Caki2 (cell line): ENCODE results near the gene MOCS2. TPM values are rescaled to one million over a fixed set of nuclear protein-coding genes. Genes with fewer than 3 reads are reported as not detected.
"Not testable (repeated sequence)": the region's sequence is repeated elsewhere in the genome, so short reads cannot be mapped to it uniquely, and the experiment has no call there.

Experiments
- DNase-seq: peaks from one replicate; pipeline ENCODE4 v3.0.0-alpha.2; 2015; ENCODE audit warnings: low read depth
- in situ Hi-C: cut with HindIII; loops from 2 replicates; pipeline ENCODE4 v1.10.0; 2016; ENCODE audit warnings: low sequenced_read_pairs, low pct_unique_long_range_greater_than_20kb, mixed read lengths
- total RNA-seq: library from RNA; depleted of rRNA; stranded (reverse); fragments of >200 nt; shearing (Covaris generic); gene quantifications from 2 replicates; pipeline ENCODE4 v1.2.3, GENCODE V29; 2014; ENCODE audit warnings: low replicate concordance; rRNA removed

MOCS2 gene, protein sequence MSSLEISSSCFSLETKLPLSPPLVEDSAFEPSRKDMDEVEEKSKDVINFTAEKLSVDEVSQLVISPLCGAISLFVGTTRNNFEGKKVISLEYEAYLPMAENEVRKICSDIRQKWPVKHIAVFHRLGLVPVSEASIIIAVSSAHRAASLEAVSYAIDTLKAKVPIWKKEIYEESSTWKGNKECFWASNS
- 32.4 and 44.1 TPM in 2 replicates for total RNA-seq

DNA sequence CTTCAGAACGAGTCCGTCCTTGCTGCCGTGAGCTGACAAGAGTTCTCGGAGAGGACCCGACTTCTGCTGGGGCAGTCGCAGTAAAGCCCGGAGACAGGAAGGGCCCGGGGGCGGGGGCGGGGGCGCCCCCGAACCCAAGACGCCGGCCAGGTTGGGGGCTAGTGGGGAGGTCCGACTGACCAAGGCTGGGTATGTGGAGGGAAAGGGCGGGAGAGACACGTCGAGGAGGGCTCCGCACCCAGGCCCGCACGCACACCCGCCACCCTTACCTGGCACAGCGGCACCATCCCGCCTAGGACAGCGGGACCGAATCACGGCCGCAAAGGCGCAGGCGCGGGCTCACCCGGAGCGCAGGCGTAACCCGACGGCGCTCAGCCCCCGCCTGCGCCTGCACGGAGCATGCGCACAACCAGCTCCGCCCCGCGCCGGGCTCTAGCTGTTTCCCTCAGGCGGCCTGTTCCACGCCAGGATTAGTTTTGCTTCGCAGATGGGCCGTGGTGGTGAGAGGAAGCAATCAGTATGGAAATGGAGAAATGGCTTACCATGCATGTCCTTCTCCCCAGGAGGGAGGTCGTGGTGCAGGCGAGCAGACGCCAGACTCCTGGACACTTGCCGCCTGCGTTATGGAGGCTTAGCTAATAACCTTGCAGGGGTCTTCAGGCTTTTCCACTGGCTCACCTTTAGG lies at the start of gene MOCS2:
Gene MOCS2 (minus strand): TSS at position 315 of the 685 bp plus-strand sequence. CDS start 2,583 bp downstream, outside the sequence.
- in situ Hi-C loops = no loop called here
- DNase-seq = peak; percentile 72

DNA sequence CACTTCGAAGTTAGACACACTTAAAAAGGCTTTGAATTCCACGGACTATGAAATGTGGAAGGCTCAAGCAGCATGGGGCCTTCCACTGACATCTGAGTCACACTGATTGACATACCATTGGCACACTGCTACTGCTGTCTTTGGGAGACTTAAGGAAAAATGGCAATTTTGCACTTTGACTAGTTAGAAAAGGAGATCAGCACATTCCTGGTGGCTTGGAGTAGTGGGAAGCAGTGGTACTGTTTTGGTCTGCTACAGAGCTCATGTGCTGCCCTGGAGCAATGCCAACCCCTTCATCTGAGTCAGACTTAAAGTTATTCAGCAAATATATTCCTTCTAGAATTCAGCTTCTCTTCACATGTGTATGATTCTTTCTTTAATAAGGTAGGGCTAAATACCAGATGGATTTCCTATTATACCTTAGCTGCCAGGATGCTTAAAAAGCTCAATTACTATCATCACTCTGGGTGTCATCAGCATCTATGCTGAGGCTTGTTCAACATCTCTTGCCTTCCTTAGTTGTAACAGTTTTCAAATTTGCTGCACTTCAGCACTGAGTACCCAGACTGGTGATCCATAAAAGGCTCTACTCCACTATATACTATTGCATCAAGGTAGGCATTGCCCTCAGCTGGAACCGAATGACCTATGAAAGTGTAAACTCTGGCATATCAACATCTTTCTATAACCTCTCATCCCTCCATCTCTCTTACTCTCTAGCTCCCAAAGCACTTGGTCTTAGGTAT lies 42.3 kb upstream of the MOCS2 start:
- in situ Hi-C loops = no loop called here
- no peak for DNase-seq

GRCh38 chr5:53133020-53133419 lies 23.5 kb upstream of the MOCS2 start:
- DNase-seq = no peak
- in situ Hi-C loops = no loop called here

DNA sequence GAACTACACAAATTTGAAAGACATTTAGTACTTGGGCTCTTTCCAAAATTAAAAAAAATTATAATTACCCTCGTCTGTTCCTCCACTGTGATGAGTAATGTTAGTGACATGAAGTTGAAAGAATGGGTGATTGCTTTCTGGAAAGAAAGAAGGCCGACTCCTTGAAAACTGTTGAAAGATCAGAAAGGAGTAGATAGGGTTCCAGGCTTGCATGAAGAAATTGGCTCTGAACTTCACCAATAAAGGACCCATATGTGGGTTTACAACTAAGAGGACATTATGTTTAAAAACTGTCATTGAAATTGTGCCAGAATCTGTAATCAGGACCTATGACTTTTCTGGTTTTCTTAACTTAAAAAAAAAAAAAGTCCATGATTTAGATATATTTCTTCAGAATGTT lies 20.7 kb upstream of the MOCS2 start:
- DNase-seq = no peak
- in situ Hi-C loops = no loop called here

DNA sequence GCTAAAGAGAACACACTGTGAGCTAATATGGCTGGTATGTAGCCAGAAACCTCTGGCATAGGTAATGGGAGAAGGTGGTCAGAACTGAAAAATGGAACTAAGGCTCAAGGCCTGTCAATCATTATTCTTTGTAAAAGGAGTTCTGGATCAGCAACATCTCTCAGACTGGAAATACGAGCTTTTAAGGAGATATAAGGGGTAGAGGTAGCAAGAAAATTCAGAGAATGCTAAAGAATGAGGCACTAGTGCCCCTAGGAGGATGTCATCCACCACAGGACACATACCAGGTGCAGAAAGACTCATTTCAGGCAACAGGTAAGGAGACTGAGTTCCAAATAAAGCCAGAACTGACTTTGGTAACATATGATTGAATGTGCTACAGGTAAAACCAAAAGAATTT lies 18.9 kb upstream of the MOCS2 start:
- in situ Hi-C loops = no loop called here
- no peak for DNase-seq

- in situ Hi-C loops = no loop called here
- DNase-seq = no peak
Observed at GRCh38 chr5:53127107-53127506, 17.6 kb upstream of the MOCS2 start.

GRCh38 chr5:53126521-53126920 lies 17.0 kb upstream of the MOCS2 start:
- in situ Hi-C loops = no loop called here

DNA sequence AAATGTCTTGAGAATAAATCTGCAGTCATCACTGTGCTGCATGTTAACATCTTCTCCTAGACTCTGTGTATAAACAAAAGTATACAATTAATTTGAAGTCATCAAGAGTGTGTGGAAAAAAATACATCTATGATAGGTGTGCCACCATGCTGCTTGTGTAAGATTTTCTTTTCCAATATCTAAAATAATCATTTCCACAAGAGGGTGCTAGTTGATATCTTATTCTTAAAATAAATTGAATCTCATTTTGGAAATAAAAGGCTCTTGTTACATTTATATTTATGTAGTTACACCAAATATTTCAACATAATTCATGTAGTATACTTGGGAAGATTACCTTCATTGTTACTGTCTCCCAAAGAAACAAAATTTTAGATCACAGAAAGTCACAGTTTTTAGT lies 14.1 kb upstream of the MOCS2 start:
- in situ Hi-C loops = no loop called here

More at GRCh38 chr5:53126521-53126920, 17.0 kb upstream of the MOCS2 start:
- DNase-seq = no peak

GRCh38 chr5:53120165-53120564 lies 10.6 kb upstream of the MOCS2 start:
- DNase-seq = no peak
- in situ Hi-C loops = no loop called here

More for the DNA sequence above, 14.1 kb upstream of the MOCS2 start:
- DNase-seq = no peak

- DNase-seq = no peak
- in situ Hi-C loops = no loop called here
Observed at GRCh38 chr5:53118879-53119278, 9.3 kb upstream of the MOCS2 start.

DNA sequence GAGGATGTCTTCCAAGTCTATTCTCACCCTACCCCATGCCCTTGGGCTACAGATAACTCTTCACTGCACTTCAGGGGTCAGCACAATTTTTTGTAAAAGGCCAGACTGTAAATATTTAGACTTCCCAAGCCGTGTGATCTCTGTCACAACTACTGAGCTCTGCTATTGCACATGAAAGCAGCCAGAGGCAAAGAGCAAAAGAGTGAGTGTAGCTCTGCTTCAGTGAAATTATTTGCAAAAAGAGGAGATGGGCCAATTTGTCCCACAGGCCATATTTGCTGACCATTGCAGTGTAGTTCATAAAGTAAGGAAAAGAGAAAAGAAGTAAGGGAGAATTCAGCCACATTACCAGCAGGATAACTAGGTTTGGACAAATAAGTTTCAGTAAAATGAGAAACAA lies 7.0 kb upstream of the MOCS2 start:
- in situ Hi-C loops = no loop called here
- no peak for DNase-seq

DNA sequence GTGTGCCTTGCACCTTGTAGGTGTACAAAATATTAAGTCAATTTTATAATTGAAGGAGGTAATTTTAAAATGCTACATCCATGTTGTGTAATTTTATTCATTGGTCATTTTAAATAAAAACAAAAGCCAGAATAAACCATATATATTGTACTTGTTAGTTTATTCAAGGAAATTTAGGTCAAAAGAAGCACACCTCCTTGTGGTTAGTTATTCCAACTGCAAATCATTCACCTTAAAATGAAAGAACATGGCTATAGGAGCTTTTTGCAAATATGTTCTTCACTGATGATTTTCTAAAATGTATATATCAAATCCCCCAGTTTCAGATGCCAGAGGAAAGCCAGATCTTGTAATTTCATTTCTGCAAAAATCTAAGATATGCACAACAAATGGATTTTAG lies 5.4 kb upstream of the MOCS2 start:
- in situ Hi-C loops = no loop called here
- no peak for DNase-seq

- DNase-seq = no peak
- in situ Hi-C loops = no loop called here
Observed at GRCh38 chr5:53113947-53114346, 4.4 kb upstream of the MOCS2 start.

- in situ Hi-C loops = no loop called here
Observed at GRCh38 chr5:53112909-53113308, 3.4 kb upstream of the MOCS2 start.

GRCh38 chr5:53112307-53112706 lies 2.8 kb upstream of the MOCS2 start:
- in situ Hi-C loops, DNase-seq: not testable (repeated sequence)

More at GRCh38 chr5:53112909-53113308, 3.4 kb upstream of the MOCS2 start:
- DNase-seq = no peak

DNA sequence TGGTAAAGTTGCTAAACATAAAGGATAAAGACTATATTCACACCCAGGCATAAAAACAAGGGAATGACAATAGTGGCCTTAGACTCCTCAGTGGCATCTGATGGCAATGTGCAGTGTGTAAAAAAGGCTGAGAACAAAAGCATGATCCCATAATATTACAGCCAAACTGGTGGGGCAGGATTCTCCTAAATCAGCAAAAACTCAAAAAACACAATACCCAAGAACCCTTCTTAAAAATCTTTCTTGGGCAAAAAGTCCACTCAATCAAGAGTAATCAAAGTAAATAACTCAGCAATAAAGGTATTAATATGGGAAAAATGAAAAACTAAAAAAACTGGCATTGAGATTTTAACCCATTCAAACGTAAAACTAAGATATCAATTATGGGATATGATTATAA lies 1.6 kb upstream of the MOCS2 start:
- no peak for DNase-seq
- in situ Hi-C loops = no loop called here

- in situ Hi-C loops = no loop called here
- no peak for DNase-seq
Observed at GRCh38 chr5:53110156-53110555, 599 bp upstream of the MOCS2 start.

DNA sequence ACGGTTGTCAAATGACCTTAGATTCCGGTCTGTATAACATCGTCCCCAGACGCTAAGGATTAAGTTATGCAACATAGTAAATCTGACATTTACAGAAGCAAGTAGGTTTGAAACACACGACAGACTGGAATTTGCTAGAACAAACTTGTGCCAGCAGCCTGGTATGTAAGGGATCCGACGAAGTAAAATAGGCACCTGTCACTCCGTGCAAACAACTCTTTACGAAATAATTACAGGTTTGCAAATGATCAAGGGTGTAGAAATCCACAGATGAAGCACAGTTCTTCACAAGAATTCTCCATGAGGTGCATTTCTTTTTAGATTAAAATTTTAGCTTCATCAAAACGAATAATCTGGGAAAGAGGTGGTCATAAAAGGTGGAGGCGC lies 508 bp downstream of the MOCS2 start:
- DNase-seq = no peak
- in situ Hi-C loops = no loop called here

- in situ Hi-C loops = no loop called here
- DNase-seq = no peak
Observed at GRCh38 chr5:53105611-53106300, 3.8 kb downstream of the MOCS2 start.
